Smooth muscle cell of the pulmonary artery (primary cell): Measurements from ENCODE around the gene KMT2B. TPM values are rescaled to one million over a fixed set of nuclear protein-coding genes. Genes with fewer than 3 reads are reported as not detected.

ENCODE experiments used
- total RNA-seq: library from RNA; depleted of rRNA; stranded (reverse); fragments of >200 nt; gene quantifications from 2 replicates; pipeline ENCODE4 v1.2.3, GENCODE V29; 2014

The KMT2B gene
- 10.3 and 15.1 TPM in 2 replicates for total RNA-seq

GRCh38 chr19:35717665-35718344 is at the start of gene KMT2B:
Gene KMT2B, plus strand, starts transcription at chr19:35718003. Its CDS starts 16 bp downstream, at chr19:35718019.

GRCh38 chr19:35704218-35704617 is 13.6 kb upstream of the KMT2B start, which contains the start of gene ZBTB32:
Gene ZBTB32, plus strand, starts transcription at chr19:35704558. Its CDS starts 10,069 bp downstream, at chr19:35714627.

GRCh38 chr19:35742121-35742724 is 24.4 kb downstream of the KMT2B start, which contains the start of gene IGFLR1:
Gene IGFLR1, minus strand, starts transcription at chr19:35742452. Its CDS starts 1,272 bp downstream, at chr19:35741180.

GRCh38 chr19:35745328-35746086 is 27.7 kb downstream of the KMT2B start, which contains the start of the genes PSENEN and U2AF1L4:
Gene PSENEN, plus strand, starts transcription at chr19:35745651. Its CDS starts 280 bp downstream, at chr19:35745931.
Gene U2AF1L4, minus strand, starts transcription at chr19:35745418. Its CDS starts 27 bp downstream, at chr19:35745391.

GRCh38 chr19:35748106-35749020 is 30.6 kb downstream of the KMT2B start, which contains the start of gene LIN37:
Gene LIN37, plus strand, starts transcription at chr19:35748576. Its CDS starts 149 bp downstream, at chr19:35748725.

GRCh38 chr19:35756377-35757230 is 38.8 kb downstream of the KMT2B start, which contains the start of gene HSPB6:
Gene HSPB6, minus strand, starts transcription at chr19:35757029. Its CDS starts 21 bp downstream, at chr19:35757008.

GRCh38 chr19:35757749-35758608 is 40.2 kb downstream of the KMT2B start, which contains the start of gene PROSER3:
Gene PROSER3, plus strand, starts transcription at chr19:35758176. Its CDS starts 40 bp downstream, at chr19:35758216.

GRCh38 chr19:35775298-35776101 is 57.7 kb downstream of the KMT2B start, which contains the start of gene ARHGAP33:
Gene ARHGAP33, plus strand, starts transcription at chr19:35775564. Its CDS starts 95 bp downstream, at chr19:35775659.

Other genes starting within 250 kb of the KMT2B start
- not detected in 2 replicates for gene KRTDAP, start 227.5 kb upstream of the KMT2B start, total RNA-seq
- 2.1 and 3.6 TPM in 2 replicates for gene DMKN, start 204.4 kb upstream of the KMT2B start, total RNA-seq
- 4.5 and 6.7 TPM in 2 replicates for gene SBSN, start 189.7 kb upstream of the KMT2B start, total RNA-seq
- not detected in 2 replicates for gene GAPDHS, start 184.5 kb upstream of the KMT2B start, total RNA-seq
- 73.0 and 101 TPM in 2 replicates for gene TMEM147, start 172.4 kb upstream of the KMT2B start, total RNA-seq
- gene ATP4A, start 154.3 kb upstream of the KMT2B start, total RNA-seq = not detected in 2 replicates
- gene PMIS2, start 131.8 kb upstream of the KMT2B start, total RNA-seq = not detected in 2 replicates
- 5.6 and 7.4 TPM in 2 replicates for gene HAUS5, start 105.3 kb upstream of the KMT2B start, total RNA-seq
- gene RBM42, start 89.0 kb upstream of the KMT2B start, total RNA-seq = 33.4 and 35.7 TPM in 2 replicates
- gene ETV2, start 76.3 kb upstream of the KMT2B start, total RNA-seq = 0.13 TPM in 1 of 2 replicates, not detected in the other
- 188 and 222 TPM in 2 replicates for gene COX6B1, start 69.7 kb upstream of the KMT2B start, total RNA-seq
- gene UPK1A, start 51.5 kb upstream of the KMT2B start, total RNA-seq = 0.10 and 0.13 TPM in 2 replicates
- not detected in 2 replicates for gene ZBTB32, start 13.4 kb upstream of the KMT2B start, total RNA-seq
- gene IGFLR1, start 24.4 kb downstream of the KMT2B start, total RNA-seq = 0.73 and 0.85 TPM in 2 replicates
- 6.1 and 8.9 TPM in 2 replicates for gene U2AF1L4, start 27.4 kb downstream of the KMT2B start, total RNA-seq
- gene PSENEN, start 27.6 kb downstream of the KMT2B start, total RNA-seq = 12.4 and 17.2 TPM in 2 replicates
- 9.0 and 10.0 TPM in 2 replicates for gene LIN37, start 30.6 kb downstream of the KMT2B start, total RNA-seq
- 106 and 161 TPM in 2 replicates for gene HSPB6, start 39.0 kb downstream of the KMT2B start, total RNA-seq
- gene PROSER3, start 40.2 kb downstream of the KMT2B start, total RNA-seq = 5.4 and 6.3 TPM in 2 replicates
- gene ARHGAP33, start 57.6 kb downstream of the KMT2B start, total RNA-seq = 3.1 and 5.5 TPM in 2 replicates
- gene PRODH2, start 94.8 kb downstream of the KMT2B start, total RNA-seq = not detected in 2 replicates
- gene NPHS1, start 134.5 kb downstream of the KMT2B start, total RNA-seq = not detected in 2 replicates
- not detected in 2 replicates for gene KIRREL2, start 138.9 kb downstream of the KMT2B start, total RNA-seq
- gene APLP1, start 150.6 kb downstream of the KMT2B start, total RNA-seq = 23.2 and 28.9 TPM in 2 replicates
- 2.5 and 5.2 TPM in 2 replicates for gene NFKBID, start 182.5 kb downstream of the KMT2B start, total RNA-seq
- 0.46 and 1.2 TPM in 2 replicates for gene HCST, start 184.5 kb downstream of the KMT2B start, total RNA-seq
- not detected in 2 replicates for gene TYROBP, start 190.3 kb downstream of the KMT2B start, total RNA-seq
- 5.1 and 7.1 TPM in 2 replicates for gene LRFN3, start 218.4 kb downstream of the KMT2B start, total RNA-seq